SW480 (cell line): ENCODE data around the gene PPIB.

Experiments
- DNase-seq: peaks from one replicate; pipeline ENCODE4 v3.0.0-alpha.2; 2016; ENCODE audit warnings: low spot score

Gene PPIB

GRCh38 chr15:64162869-64163658 lies at the start of gene PPIB:
TSS of gene PPIB (minus strand) at chr15:64163022. CDS start at chr15:64162986, 36 bp downstream.
- DNase-seq, result peak; percentile 97

GRCh38 chr15:64211696-64212095 lies 48.9 kb upstream of the PPIB start:
- DNase-seq, result no peak

GRCh38 chr15:64210371-64210770 lies 47.5 kb upstream of the PPIB start:
- no peak for DNase-seq

GRCh38 chr15:64209680-64210334 lies 47.0 kb upstream of the PPIB start:
- DNase-seq, result peak; percentile 62

GRCh38 chr15:64205202-64205601 lies 42.4 kb upstream of the PPIB start:
- DNase-seq, result no peak

- DNase-seq, result no peak
These were observed 34.6 kb upstream of the PPIB start for GRCh38 chr15:64197425-64197824.

- DNase-seq, result no peak
These were observed 31.1 kb upstream of the PPIB start for GRCh38 chr15:64193971-64194370.

- DNase-seq, result no peak
These were observed 29.4 kb upstream of the PPIB start for GRCh38 chr15:64191971-64192830.

GRCh38 chr15:64187396-64188191 lies 24.8 kb upstream of the PPIB start:
- no peak for DNase-seq

GRCh38 chr15:64185146-64185911 lies 22.5 kb upstream of the PPIB start:
- no peak for DNase-seq

- no peak for DNase-seq
These were observed 20.1 kb upstream of the PPIB start for GRCh38 chr15:64182859-64183370.

GRCh38 chr15:64180235-64180824 lies 17.5 kb upstream of the PPIB start:
- DNase-seq, result no peak

GRCh38 chr15:64166102-64166890 lies 3.5 kb upstream of the PPIB start:
- DNase-seq, result no peak

- no peak for DNase-seq
These were observed 1.6 kb upstream of the PPIB start for GRCh38 chr15:64164436-64164835.

GRCh38 chr15:64163659-64164362 lies 989 bp upstream of the PPIB start:
- DNase-seq, result no peak

- peak; percentile 22 for DNase-seq
These were observed 349 bp downstream of the PPIB start for GRCh38 chr15:64162478-64162868.

GRCh38 chr15:64161688-64162477 lies 939 bp downstream of the PPIB start:
- no peak for DNase-seq
